ENCODE measurements around the gene KCNE2.
"Not testable (repeated sequence)": the region's sequence is repeated elsewhere in the genome, so short reads cannot be mapped to it uniquely, and the experiment has no call there.

DNA sequence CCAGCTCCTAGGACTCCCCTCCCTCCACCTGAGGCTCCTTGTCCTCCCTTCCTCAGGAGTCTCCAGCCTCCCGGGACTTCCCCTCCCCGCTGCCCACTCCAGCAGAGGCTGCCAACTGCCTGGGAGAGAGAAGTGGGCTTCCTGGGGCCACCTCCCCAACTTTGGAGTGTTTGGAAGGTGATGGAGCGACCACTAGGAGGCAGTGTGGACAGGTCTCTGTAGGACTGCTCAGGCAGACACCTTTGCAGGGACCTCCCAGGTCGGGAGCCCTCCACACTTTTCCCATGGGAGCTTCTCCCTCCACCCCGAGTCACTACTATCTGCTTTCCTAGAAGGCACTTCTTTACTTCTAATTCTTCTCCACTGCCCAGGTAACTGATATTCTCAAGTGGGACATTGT, 40.9 kb downstream of the KCNE2 start:
- TF ChIP-seq, protein P1, sequence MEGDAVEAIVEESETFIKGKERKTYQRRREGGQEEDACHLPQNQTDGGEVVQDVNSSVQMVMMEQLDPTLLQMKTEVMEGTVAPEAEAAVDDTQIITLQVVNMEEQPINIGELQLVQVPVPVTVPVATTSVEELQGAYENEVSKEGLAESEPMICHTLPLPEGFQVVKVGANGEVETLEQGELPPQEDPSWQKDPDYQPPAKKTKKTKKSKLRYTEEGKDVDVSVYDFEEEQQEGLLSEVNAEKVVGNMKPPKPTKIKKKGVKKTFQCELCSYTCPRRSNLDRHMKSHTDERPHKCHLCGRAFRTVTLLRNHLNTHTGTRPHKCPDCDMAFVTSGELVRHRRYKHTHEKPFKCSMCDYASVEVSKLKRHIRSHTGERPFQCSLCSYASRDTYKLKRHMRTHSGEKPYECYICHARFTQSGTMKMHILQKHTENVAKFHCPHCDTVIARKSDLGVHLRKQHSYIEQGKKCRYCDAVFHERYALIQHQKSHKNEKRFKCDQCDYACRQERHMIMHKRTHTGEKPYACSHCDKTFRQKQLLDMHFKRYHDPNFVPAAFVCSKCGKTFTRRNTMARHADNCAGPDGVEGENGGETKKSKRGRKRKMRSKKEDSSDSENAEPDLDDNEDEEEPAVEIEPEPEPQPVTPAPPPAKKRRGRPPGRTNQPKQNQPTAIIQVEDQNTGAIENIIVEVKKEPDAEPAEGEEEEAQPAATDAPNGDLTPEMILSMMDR (IDR thresholded peaks at IDR 0.05 in 4 of 5, conservative IDR thresholded peaks at IDR 0.05 in 1 of 5) = not testable (repeated sequence)
- not testable (repeated sequence) for TF ChIP-seq POLR2A (IDR thresholded peaks at IDR 0.05)
